GM10266 (cell line): Measurements from ENCODE around the gene TMEM131L.

Experiments used
- DNase-seq: peaks from one replicate; pipeline ENCODE4 v3.0.0; 2012; ENCODE audit errors: extremely low spot score
- CTCF ChIP-seq: IDR thresholded peaks from 2 replicates; pipeline ENCODE4 v1.5.1; 2012; ENCODE audit warnings: mild to moderate bottlenecking, low read depth; ENCODE audit not compliant: control insufficient read depth, insufficient read depth; ENCODE audit errors: missing control alignments

The TMEM131L gene

GRCh38 chr4:153531976-153532626 lies 65.9 kb downstream of the TMEM131L start:
- no peak for TF ChIP-seq CTCF
- DNase-seq: no peak

- no peak for DNase-seq
- no peak for TF ChIP-seq CTCF
These were observed 66.5 kb downstream of the TMEM131L start for GRCh38 chr4:153532636-153533035.

- no peak for TF ChIP-seq CTCF
- DNase-seq: no peak
These were observed 67.2 kb downstream of the TMEM131L start for GRCh38 chr4:153533387-153533786.

GRCh38 chr4:153534792-153535629 lies 68.9 kb downstream of the TMEM131L start:
- no peak for DNase-seq
- TF ChIP-seq CTCF: no peak

GRCh38 chr4:153535772-153536513 lies 69.8 kb downstream of the TMEM131L start:
- no peak for TF ChIP-seq CTCF
- no peak for DNase-seq

GRCh38 chr4:153537493-153537960 lies 71.4 kb downstream of the TMEM131L start:
- no peak for DNase-seq

More at GRCh38 chr4:153537493-153537960, 71.4 kb downstream of the TMEM131L start:
- no peak for TF ChIP-seq CTCF
